Measurements from ENCODE around the gene HPN. TPM values are rescaled to one million over a fixed set of nuclear protein-coding genes. Genes with fewer than 3 reads are reported as not detected.
"Not testable (repeated sequence)": the region's sequence is repeated elsewhere in the genome, so short reads cannot be mapped to it uniquely, and the experiment has no call there.

HPN gene
- total RNA-seq, 3 donors from 2014 or later = 0.26 to 0.38 TPM; not detected in 1

- peak overlapping the region; percentile 4 for H3K4me3 Mint-ChIP-seq
- no peaks in the 10 kb centered on the region for H3K27me3 Mint-ChIP-seq (ENCODE audit: low read depth)
- no peak for ATAC-seq
- DNase-seq = no peak
- peaks cover 50% of the 10 kb centered on the region for H3K4me1 Mint-ChIP-seq (ENCODE audit: low read depth)
- H3K9me3 Mint-ChIP-seq = no peaks in the 10 kb centered on the region
- H3K36me3 Mint-ChIP-seq (ENCODE audit: insufficient read depth) = peaks cover 13% of the 10 kb centered on the region
Observed at GRCh38 chr19:35004517-35005255, 36.8 kb upstream of the HPN start.

GRCh38 chr19:35005256-35005977, 36.1 kb upstream of the HPN start:
- ATAC-seq (no peak), DNase-seq (no peak)
- Mint-ChIP-seq H3K36me3 (ENCODE audit: insufficient read depth) (peaks cover 16% of the 10 kb centered on the region), H3K9me3 (no peaks in the 10 kb centered on the region), H3K4me1 (ENCODE audit: low read depth) (peaks cover 53% of the 10 kb centered on the region), H3K27me3 (ENCODE audit: low read depth) (no peaks in the 10 kb centered on the region), H3K4me3 (no peak overlapping the region)

DNA sequence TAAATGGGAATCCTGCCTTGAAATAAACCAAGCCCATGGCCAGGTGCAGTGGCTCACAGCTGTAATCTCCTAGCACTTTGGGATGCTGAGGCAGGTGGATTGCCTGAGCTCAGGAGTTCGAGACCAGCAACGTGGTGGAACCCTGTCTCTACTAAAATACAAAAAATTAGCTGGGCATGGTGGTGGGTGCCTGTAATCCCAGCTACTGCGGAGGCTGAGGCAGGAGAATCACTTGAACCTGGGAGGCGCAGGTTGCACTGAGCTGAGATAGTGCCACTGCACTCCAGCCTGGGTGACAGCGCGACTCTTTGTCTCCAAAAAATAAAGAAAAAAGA, 35.5 kb upstream of the HPN start:
- H3K27me3 Mint-ChIP-seq (ENCODE audit: low read depth) = not testable (repeated sequence)
- peaks cover 58% of the 10 kb centered on the region for H3K4me1 Mint-ChIP-seq (ENCODE audit: low read depth)

DNA sequence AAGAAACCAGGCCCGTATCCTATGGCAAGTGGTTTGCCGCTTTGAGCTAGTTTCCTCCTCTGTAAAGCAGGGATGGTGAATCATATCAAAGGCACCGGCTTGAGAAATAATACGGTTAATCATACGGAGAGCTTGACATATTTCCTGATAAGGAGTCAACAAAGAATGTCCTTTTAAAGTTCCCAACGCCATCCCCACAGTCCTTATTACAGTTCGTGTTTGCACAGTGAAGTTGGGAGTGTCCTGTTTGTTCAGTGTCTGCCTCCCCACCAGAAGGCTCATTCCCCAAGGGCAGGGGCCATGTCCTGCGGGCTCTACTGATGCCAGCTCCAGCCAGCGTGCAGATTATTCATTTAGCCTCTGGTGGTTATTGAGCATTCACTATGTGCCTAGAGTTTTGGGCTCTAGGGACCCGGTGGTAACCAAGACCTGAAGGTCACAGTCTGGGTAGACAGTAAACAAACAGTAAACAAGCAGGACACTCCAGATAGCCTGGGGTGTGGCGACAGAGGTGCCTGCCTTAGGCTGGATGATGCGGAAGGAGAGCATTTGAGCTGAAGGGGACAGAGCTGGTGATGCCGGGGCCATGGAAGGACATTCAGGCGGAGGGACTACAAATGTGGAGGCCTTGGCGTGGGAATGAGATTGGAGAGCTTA, 35.1 kb upstream of the HPN start:
- no peak for DNase-seq
- H3K4me3 Mint-ChIP-seq = no peak overlapping the region
- no peaks in the 10 kb centered on the region for H3K27me3 Mint-ChIP-seq (ENCODE audit: low read depth)
- H3K9me3 Mint-ChIP-seq = no peaks in the 10 kb centered on the region
- peaks cover 58% of the 10 kb centered on the region for H3K4me1 Mint-ChIP-seq (ENCODE audit: low read depth)
- H3K36me3 Mint-ChIP-seq (ENCODE audit: insufficient read depth) = peaks cover 19% of the 10 kb centered on the region
- no peak for ATAC-seq

More for the DNA sequence above, 35.5 kb upstream of the HPN start:
- H3K9me3 Mint-ChIP-seq, DNase-seq, H3K4me3 Mint-ChIP-seq, ATAC-seq: not testable (repeated sequence)
- H3K36me3 Mint-ChIP-seq (ENCODE audit: insufficient read depth) = peaks cover 19% of the 10 kb centered on the region

- Mint-ChIP-seq H3K9me3 (no peaks in the 10 kb centered on the region), H3K27me3 (ENCODE audit: low read depth) (no peaks in the 10 kb centered on the region), H3K4me3 (no peak overlapping the region), H3K4me1 (ENCODE audit: low read depth) (peaks cover 58% of the 10 kb centered on the region), H3K36me3 (ENCODE audit: insufficient read depth) (peaks cover 17% of the 10 kb centered on the region)
- no peak for ATAC-seq
- DNase-seq = no peak
Observed at GRCh38 chr19:35006999-35007365, 34.5 kb upstream of the HPN start.

DNA sequence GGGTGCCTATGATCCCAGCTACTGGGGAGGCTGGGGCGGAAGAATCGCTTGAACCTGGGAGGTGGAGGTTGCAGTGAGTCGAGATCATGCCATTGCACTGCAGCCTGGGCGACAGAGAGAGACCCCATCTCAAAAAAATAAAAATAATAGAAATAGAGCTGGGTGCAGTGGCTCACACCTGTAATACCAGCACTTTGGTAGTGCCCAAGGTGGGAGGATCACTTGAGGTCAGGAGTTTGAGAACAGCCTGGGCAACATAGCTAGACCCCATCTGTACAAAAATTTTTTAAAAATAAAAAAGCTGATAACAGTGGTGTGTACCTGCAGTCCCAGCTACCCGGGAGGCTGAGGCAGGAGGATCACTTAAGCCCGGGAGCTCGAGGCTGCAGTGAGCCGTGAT, 34.1 kb upstream of the HPN start:
- not testable (repeated sequence) for H3K27me3 Mint-ChIP-seq (ENCODE audit: low read depth); ATAC-seq; DNase-seq; H3K4me3 Mint-ChIP-seq; H3K9me3 Mint-ChIP-seq
- Mint-ChIP-seq H3K4me1 (ENCODE audit: low read depth) (peaks cover 58% of the 10 kb centered on the region), H3K36me3 (ENCODE audit: insufficient read depth) (peaks cover 14% of the 10 kb centered on the region)

DNA sequence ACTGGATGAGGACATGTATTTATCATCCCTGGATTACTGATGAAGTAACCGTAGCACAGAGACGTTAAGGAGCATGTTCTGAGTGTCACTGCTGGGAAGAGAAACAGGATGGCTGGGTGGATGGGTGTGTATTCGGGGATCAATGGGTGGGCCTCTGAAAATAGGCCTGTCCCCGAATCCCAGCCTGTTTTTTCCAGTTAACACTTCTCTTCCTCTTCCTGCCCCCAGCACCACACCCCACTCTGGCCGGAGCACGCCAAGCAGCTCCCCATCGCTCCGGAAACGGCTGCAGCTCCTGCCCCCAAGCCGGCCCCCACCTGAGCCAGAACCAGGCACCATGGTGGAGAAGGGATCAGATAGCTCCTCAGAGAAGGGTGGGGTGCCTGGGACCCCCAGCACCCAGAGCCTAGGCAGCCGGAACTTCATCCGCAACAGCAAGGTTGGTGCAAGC, 32.6 kb upstream of the HPN start:
- H3K4me3 Mint-ChIP-seq = no peak overlapping the region
- H3K4me1 Mint-ChIP-seq (ENCODE audit: low read depth) = peaks cover 59% of the 10 kb centered on the region
- H3K27me3 Mint-ChIP-seq (ENCODE audit: low read depth) = no peaks in the 10 kb centered on the region
- no peaks in the 10 kb centered on the region for H3K9me3 Mint-ChIP-seq
- no peak for ATAC-seq
- no peak for DNase-seq
- H3K36me3 Mint-ChIP-seq (ENCODE audit: insufficient read depth) = peaks cover 14% of the 10 kb centered on the region

DNA sequence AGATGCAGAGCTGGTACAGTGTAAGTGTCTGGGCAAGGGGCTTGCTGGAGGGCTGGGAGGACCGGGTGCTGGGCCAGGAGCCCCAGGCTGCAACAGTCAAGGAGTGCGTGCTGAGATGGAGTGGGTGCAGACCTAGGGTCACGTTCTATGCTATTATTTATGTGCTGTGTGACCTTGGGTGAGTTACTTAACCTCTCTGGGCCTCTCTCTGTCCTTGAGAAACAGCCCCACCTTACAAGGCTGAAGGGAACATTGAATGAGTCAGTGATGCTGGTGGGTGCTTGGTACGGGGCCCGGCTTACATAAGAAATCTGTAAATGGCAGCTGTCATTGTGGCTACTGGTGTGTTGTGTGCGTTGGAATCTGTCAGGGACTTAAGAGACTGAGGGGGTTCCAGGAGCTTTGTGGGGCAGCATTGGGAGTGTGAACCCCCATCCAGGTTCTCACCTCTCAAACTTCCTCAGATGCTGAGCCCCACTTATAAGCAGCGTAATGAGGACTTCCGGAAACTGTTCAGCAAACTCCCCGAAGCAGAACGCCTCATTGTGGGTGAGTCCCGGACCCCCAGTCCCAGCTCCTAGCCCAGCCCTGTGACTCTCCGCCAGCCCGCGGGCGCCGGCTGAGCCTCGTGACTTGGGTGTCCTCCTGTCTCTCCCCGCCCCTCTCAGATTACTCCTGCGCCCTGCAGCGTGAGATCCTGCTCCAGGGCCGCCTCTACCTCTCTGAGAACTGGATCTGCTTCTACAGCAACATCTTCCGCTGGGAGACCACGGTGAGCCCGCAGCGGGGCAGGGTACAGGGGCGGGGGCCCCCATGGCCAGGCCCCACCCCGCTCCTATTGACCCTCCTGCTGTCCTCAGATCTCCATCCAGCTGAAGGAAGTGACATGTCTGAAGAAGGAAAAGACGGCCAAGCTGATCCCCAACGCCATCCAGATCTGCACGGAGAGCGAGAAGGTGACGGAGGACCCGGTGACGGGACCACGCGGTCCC, 31.8 kb upstream of the HPN start:
- no peaks in the 10 kb centered on the region for H3K9me3 Mint-ChIP-seq
- no peak for ATAC-seq
- H3K4me3 Mint-ChIP-seq = no peak overlapping the region
- peaks cover 61% of the 10 kb centered on the region for H3K4me1 Mint-ChIP-seq (ENCODE audit: low read depth)
- no peaks in the 10 kb centered on the region for H3K27me3 Mint-ChIP-seq (ENCODE audit: low read depth)
- peaks cover 19% of the 10 kb centered on the region for H3K36me3 Mint-ChIP-seq (ENCODE audit: insufficient read depth)
- DNase-seq = no peak

DNA sequence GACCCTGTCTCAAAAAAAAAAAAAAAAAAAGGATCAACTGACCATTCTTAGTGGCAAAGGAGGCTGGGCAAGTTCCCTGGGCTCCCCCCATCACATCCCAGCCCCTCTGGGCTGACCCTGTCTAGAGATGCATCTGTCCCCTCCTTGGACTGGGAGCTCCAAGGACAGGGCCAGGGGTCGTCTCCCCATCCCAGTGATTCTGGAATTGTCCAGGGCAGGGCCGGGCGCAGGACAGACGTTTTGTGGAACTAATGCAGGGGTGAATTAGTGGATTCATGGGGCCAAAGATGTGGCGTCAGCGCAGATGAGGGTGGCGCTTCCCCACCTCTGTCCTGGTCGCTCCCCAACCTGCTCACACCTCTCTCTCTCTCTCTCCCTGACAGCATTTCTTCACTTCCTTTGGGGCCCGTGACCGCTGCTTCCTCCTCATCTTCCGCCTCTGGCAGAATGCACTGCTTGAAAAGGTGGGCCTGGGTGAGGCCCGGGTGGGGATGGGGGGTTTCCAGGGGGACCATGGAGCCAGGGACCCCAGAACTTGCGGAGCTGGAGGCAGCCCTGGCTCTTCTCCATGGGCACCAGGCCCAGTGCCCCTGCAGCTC, 30.3 kb upstream of the HPN start:
- peaks cover 64% of the 10 kb centered on the region for H3K4me1 Mint-ChIP-seq (ENCODE audit: low read depth)
- ATAC-seq (no peak), DNase-seq (no peak)
- H3K27me3 Mint-ChIP-seq (ENCODE audit: low read depth) = no peaks in the 10 kb centered on the region
- no peak overlapping the region for H3K4me3 Mint-ChIP-seq
- H3K9me3 Mint-ChIP-seq = no peaks in the 10 kb centered on the region
- peaks cover 24% of the 10 kb centered on the region for H3K36me3 Mint-ChIP-seq (ENCODE audit: insufficient read depth)

GRCh38 chr19:35011737-35012682, 29.5 kb upstream of the HPN start:
- Mint-ChIP-seq H3K36me3 (ENCODE audit: insufficient read depth) (peaks cover 20% of the 10 kb centered on the region), H3K27me3 (ENCODE audit: low read depth) (no peaks in the 10 kb centered on the region), H3K9me3 (no peaks in the 10 kb centered on the region), H3K4me3 (no peak overlapping the region), H3K4me1 (ENCODE audit: low read depth) (peaks cover 61% of the 10 kb centered on the region)
- ATAC-seq (no peak), DNase-seq (no peak)

DNA sequence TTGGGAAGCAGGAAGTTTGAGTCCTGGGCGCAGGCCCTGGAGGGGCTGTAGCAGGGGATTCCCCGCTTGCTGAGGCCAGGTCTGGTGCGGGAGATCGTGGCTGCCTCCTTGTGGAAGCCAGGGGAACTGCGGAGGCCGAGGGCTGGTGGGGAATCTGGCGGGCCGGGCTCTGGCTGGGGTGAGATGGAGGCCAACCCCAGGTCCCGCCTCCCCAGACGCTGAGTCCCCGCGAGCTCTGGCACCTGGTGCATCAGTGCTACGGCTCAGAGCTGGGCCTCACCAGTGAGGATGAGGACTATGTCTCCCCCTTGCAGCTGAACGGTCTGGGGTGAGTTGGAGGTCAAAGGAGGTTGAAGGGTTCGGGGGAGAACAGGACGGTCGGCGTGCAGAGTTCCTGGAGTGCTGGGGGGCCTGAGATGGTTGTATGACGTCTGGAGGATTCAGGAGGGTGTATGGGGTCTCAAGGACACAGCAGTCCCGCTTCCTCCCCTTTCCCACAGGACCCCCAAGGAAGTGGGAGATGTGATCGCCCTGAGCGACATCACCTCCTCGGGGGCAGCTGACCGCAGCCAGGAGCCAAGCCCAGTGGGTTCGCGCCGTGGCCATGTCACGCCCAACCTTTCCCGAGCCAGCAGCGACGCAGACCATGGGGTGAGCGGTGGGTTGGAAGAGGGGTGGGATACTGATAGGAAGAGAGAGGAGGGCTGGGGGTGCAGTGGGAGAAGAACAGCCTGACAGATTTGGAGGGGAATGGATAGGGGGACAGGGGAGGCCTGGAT, 28.3 kb upstream of the HPN start:
- H3K36me3 Mint-ChIP-seq (ENCODE audit: insufficient read depth) = peaks cover 29% of the 10 kb centered on the region
- H3K4me1 Mint-ChIP-seq (ENCODE audit: low read depth) = peaks cover 66% of the 10 kb centered on the region
- peak; percentile 84 to 87 for ATAC-seq
- H3K9me3 Mint-ChIP-seq = no peaks in the 10 kb centered on the region
- H3K27me3 Mint-ChIP-seq (ENCODE audit: low read depth) = no peaks in the 10 kb centered on the region
- DNase-seq = peak; percentile 81
- H3K4me3 Mint-ChIP-seq = peak overlapping the region; percentile 74

Measured in activated T-cell treated with anti-CD3 and anti-CD28 coated beads, Interleukin-2, amount 50 U/mL, for 4 hours (primary cell).